Esophagus mucosa (tissue), 1 donor: ENCODE results near the gene VAMP2. TPM values are rescaled to one million over a fixed set of nuclear protein-coding genes. Genes with fewer than 3 reads are reported as not detected.
A peak's percentile ranks its signal among the peaks of the same experiment; 100 is the strongest.

Experiments used
- ATAC-seq: fragments of 200-7000 bp; cut with Tn5 transposase; one replicate; pipeline ENCODE4 v1.9.1; 2020
- total RNA-seq: library from RNA; stranded (reverse); gene quantifications from one replicate; pipeline ENCODE4 v1.2.4, GENCODE V29; 2023
- donor health status: DM: yes; HTN: yes; CAD: no.

VAMP2 gene
- total RNA-seq, 1 donor from 2014 or later, result 20.9 TPM

GRCh38 chr17:8155231-8155995, 7.3 kb downstream of the VAMP2 start:
- ATAC-seq, result no peak

- no peak for ATAC-seq
These were observed 8.1 kb downstream of the VAMP2 start for GRCh38 chr17:8154608-8155155.

- ATAC-seq, result peak; percentile 49
These were observed 8.7 kb downstream of the VAMP2 start for GRCh38 chr17:8153957-8154607.

- peak; percentile 35 for ATAC-seq
These were observed 9.2 kb downstream of the VAMP2 start for GRCh38 chr17:8153525-8153956.

GRCh38 chr17:8153031-8153451, 9.7 kb downstream of the VAMP2 start:
- no peak for ATAC-seq

- peak; percentile 60 for ATAC-seq
These were observed 10.5 kb downstream of the VAMP2 start, which contains the start of gene PER1 for GRCh38 chr17:8152112-8152775. TSS of gene PER1 (minus strand) at chr17:8152404. CDS start at chr17:8150706, 1,698 bp downstream.

GRCh38 chr17:8151641-8152111, 11.1 kb downstream of the VAMP2 start:
- peak; percentile 2 for ATAC-seq

- peak; percentile 0 for ATAC-seq
These were observed 11.6 kb downstream of the VAMP2 start for GRCh38 chr17:8151120-8151640.

GRCh38 chr17:8150194-8151119, 12.3 kb downstream of the VAMP2 start:
- no peak for ATAC-seq

- ATAC-seq, result no peak
These were observed 13.1 kb downstream of the VAMP2 start for GRCh38 chr17:8149419-8150193.

- no peak for ATAC-seq
These were observed 14.2 kb downstream of the VAMP2 start for GRCh38 chr17:8148560-8148959.

- ATAC-seq, result no peak
These were observed 14.8 kb downstream of the VAMP2 start for GRCh38 chr17:8147805-8148404.

GRCh38 chr17:8147141-8147804, 15.5 kb downstream of the VAMP2 start:
- ATAC-seq, result no peak

- no peak for ATAC-seq
These were observed 16.2 kb downstream of the VAMP2 start for GRCh38 chr17:8146381-8147140.

- no peak for ATAC-seq
These were observed 16.9 kb downstream of the VAMP2 start for GRCh38 chr17:8145811-8146210.

- no peak for ATAC-seq
These were observed 18.1 kb downstream of the VAMP2 start for GRCh38 chr17:8144401-8145231.

GRCh38 chr17:8143581-8144400, 19.0 kb downstream of the VAMP2 start:
- no peak for ATAC-seq
